PC-9 (cell line): Measurements from ENCODE around the gene NDUFS8. TPM values are rescaled to one million over a fixed set of nuclear protein-coding genes. Genes with fewer than 3 reads are reported as not detected.
"Not testable (repeated sequence)": the region's sequence is repeated elsewhere in the genome, so short reads cannot be mapped to it uniquely, and the experiment has no call there.

Source experiments
- Bru-seq: library from RNA; stranded (reverse); fragments of 400-500 nt; gene quantifications from one replicate; lab custom pipeline; 2021; lab: Mats Ljungman, UMichigan
- BruChase-seq, 2 experiments: library from RNA; stranded (reverse); fragments of 400-500 nt; gene quantifications; one replicate each; lab custom pipeline; 2021; lab: Mats Ljungman, UMichigan
- BruUV-seq: library from RNA; stranded (reverse); fragments of 400-500 nt; replicated peaks from 2 replicates; lab custom pipeline; 2021; lab: Mats Ljungman, UMichigan
- CTCF ChIA-PET: fragments of 300-600 bp; sonication (Branson Sonifier 250); formaldehyde crosslinking; loops from one replicate; lab custom pipeline; 2022; ENCODE audit warnings: antibody characterized with exemption; lab: Charles Lee
- POLR2A ChIA-PET: fragments of 300-600 bp; sonication (Branson Sonifier 250); formaldehyde crosslinking; loops from one replicate; lab custom pipeline; 2022; ENCODE audit warnings: antibody characterized with exemption; ENCODE audit not compliant: unreplicated experiment; lab: Charles Lee
- DNase-seq, 2 experiments: peaks; one replicate each; pipeline versions ENCODE4 v3.0.0 to v3.0.0-alpha.2; 2015 to 2022; ENCODE audit warnings: mixed read lengths in 1 of 2
- H2AFZ ChIP-seq: fragments of 200-600 bp; sonication (generic); 2 replicates; pipeline ENCODE4 v1.8.1; 2017; ENCODE audit warnings: antibody characterized with exemption
- H3F3A ChIP-seq: fragments of 200-600 bp; sonication (generic); 2 replicates; pipeline ENCODE4 v1.8.1; 2017; ENCODE audit warnings: antibody characterized with exemption, mild to moderate bottlenecking, low read depth; ENCODE audit not compliant: insufficient read depth
- H3K27ac ChIP-seq: fragments of 200-600 bp; sonication (generic); 2 replicates; pipeline ENCODE4 v1.6.1; 2016; ENCODE audit warnings: mixed run types
- H3K27me3 ChIP-seq: fragments of 200-600 bp; sonication (generic); 2 replicates; pipeline ENCODE4 v1.6.1; 2016; ENCODE audit warnings: low read depth, mixed run types; ENCODE audit not compliant: insufficient read depth
- H3K36me3 ChIP-seq: fragments of 200-600 bp; sonication (generic); 2 replicates; pipeline ENCODE4 v1.6.1; 2016; ENCODE audit warnings: low read depth, mixed run types
- H3K4me1 ChIP-seq: fragments of 200-600 bp; sonication (generic); replicated peaks from 2 replicates; pipeline ENCODE4 v1.6.1; 2016; ENCODE audit warnings: mixed run types; ENCODE audit not compliant: insufficient read depth
- H3K4me2 ChIP-seq: fragments of 200-600 bp; sonication (generic); 2 replicates; pipeline ENCODE4 v1.6.1; 2017; ENCODE audit warnings: mixed run types
- H3K4me3 ChIP-seq: fragments of 200-600 bp; sonication (generic); 2 replicates; pipeline ENCODE4 v1.6.1; 2016; ENCODE audit warnings: mixed run types
- H3K79me2 ChIP-seq: fragments of 200-600 bp; sonication (generic); 2 replicates; pipeline ENCODE4 v1.6.1; 2017; ENCODE audit warnings: low read depth, mixed run types
- H3K9me2 ChIP-seq: fragments of 200-600 bp; sonication (generic); 2 replicates; pipeline ENCODE4 v1.8.1; 2017; ENCODE audit warnings: mild to moderate bottlenecking; ENCODE audit not compliant: insufficient read depth
- H3K9me3 ChIP-seq: fragments of 200-600 bp; sonication (generic); 2 replicates; pipeline ENCODE4 v1.8.1; 2016; ENCODE audit warnings: low read depth; ENCODE audit not compliant: insufficient read depth
- H4K20me1 ChIP-seq: fragments of 200-600 bp; sonication (generic); 2 replicates; pipeline ENCODE4 v1.8.1; 2017; ENCODE audit not compliant: insufficient read depth
- CTCF ChIP-seq: fragments of 200-600 bp; sonication (generic); conservative IDR thresholded peaks from 2 replicates; pipeline ENCODE4 v1.6.1; 2017; ENCODE audit warnings: mixed run types, antibody characterized with exemption, mild to moderate bottlenecking, moderate library complexity
- EZH2 ChIP-seq: fragments of 200-600 bp; sonication (generic); IDR thresholded peaks from 2 replicates; pipeline ENCODE4 v1.8.0; 2017; ENCODE audit warnings: antibody characterized with exemption, low read depth
- intact Hi-C: fragments of 100-400 bp; cut with micrococcal nuclease; formaldehyde crosslinking; loops from one replicate; pipeline ENCODE4 v1.10.0; 2022; ENCODE audit not compliant: unreplicated experiment
- long read RNA-seq: library from polyadenylated mRNA; stranded (forward); transcript quantifications from one replicate; pipeline ENCODE4 v2.0.0, GENCODE V29; 2022
- total RNA-seq: library from RNA; stranded (reverse); gene quantifications from 2 replicates; pipeline ENCODE4 v1.2.3, GENCODE V29; 2021

NDUFS8 gene
- total RNA-seq, result 270 and 275 TPM in 2 replicates
- percentile 78 among the genes with signal in this experiment for Bru-seq, nascent RNA
- BruChase-seq, experiment 1, labeled RNA remaining after a 2-hour chase, result percentile 78 among the genes with signal in this experiment
- BruChase-seq, experiment 2, labeled RNA remaining after a 6-hour chase, result percentile 89 among the genes with signal in this experiment
- long read RNA-seq, transcript NDUFS8-201 (7 exons, 791 nt), result major isoform, 449 of 582 reads
- long read RNA-seq, transcript NDUFS8-207 (7 exons, 689 nt), result minor isoform, 10 of 582 reads
- long read RNA-seq, partial matches to known transcripts, result 54 of 582 reads
- long read RNA-seq, other reads (novel, unspliced or antisense), result 64 of 582 reads

GRCh38 chr11:68030318-68031143 lies at the start of gene NDUFS8:
TSS of gene NDUFS8 (plus strand) at chr11:68030681. CDS start at chr11:68032152, 1,471 bp downstream.
- no TSS peak for BruUV-seq
- no peaks in the 10 kb centered on the region for H4K20me1 ChIP-seq
- H3K4me2 ChIP-seq, result peak within 1 kb of the TSS; percentile 99
- H3F3A ChIP-seq, result peaks cover 40% of the 10 kb centered on the region
- CTCF ChIA-PET, result no interaction called here
- peak within 1 kb of the TSS; percentile 89 for H2AFZ ChIP-seq
- no peaks in the 10 kb centered on the region for H3K27me3 ChIP-seq
- intact Hi-C loops, result loop anchor here (1.0 kb wide), 2 partner anchors 8 to 16 kb away; no protein-coding TSS in a partner anchor
- no peaks in the 10 kb centered on the region for H3K9me3 ChIP-seq
- peak; percentile 96 to 99 for DNase-seq
- peak within 1 kb of the TSS; percentile 87 for H3K27ac ChIP-seq
- POLR2A ChIA-PET, result interaction anchor here (0.7 kb wide), 1 partner anchor 88 kb away, joined by 4 read pairs; no protein-coding TSS in a partner anchor
- no peaks in the 10 kb centered on the region for H3K9me2 ChIP-seq
- peaks cover 49% of the 10 kb centered on the region for H3K79me2 ChIP-seq
- TF ChIP-seq EZH2, result no peak
- TF ChIP-seq CTCF, result no peak
- H3K4me1 ChIP-seq, result peaks cover 36% of the 10 kb centered on the region
- peak within 1 kb of the TSS; percentile 91 for H3K4me3 ChIP-seq
- H3K36me3 ChIP-seq, result peaks cover 7% of the 10 kb centered on the region; the same call in 1 of the 2 replicates

DNA sequence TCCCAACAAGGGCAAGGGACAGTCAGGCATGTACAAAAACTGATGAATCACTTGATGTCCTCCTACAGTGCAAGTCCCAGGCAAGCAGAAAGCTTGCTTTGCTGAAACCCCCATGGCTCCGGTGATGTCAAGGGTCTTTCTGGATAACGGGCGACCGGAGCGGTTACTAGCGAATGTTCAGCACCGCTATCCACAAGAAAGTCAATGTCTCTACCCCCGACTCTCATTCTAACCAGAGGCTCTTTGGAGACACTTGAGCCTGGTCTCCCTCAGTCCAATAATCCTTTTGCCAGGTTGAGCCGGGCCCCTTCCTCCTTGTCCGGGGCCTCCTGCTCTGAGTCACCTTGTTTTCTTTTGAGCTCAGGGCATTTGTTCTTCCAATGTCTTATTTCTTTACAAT lies 49.3 kb upstream of the NDUFS8 start:
- H3K27ac ChIP-seq, H3K9me2 ChIP-seq, H2AFZ ChIP-seq, intact Hi-C loops, DNase-seq, BruUV-seq, H4K20me1 ChIP-seq, H3K79me2 ChIP-seq, H3K9me3 ChIP-seq, H3K4me3 ChIP-seq, H3K27me3 ChIP-seq, H3K4me2 ChIP-seq, H3K36me3 ChIP-seq, CTCF ChIA-PET: not testable (repeated sequence)
- Histone ChIP-seq H3K4me1 (peaks cover 36% of the 10 kb centered on the region), H3F3A (peaks cover 16% of the 10 kb centered on the region; the same call in 1 of the 2 replicates)
- POLR2A ChIA-PET, result interaction anchor here (0.6 kb wide), 1 partner anchor 401 kb away, joined by 10 read pairs; no protein-coding TSS in a partner anchor

- CTCF ChIA-PET, DNase-seq, H3K4me3 ChIP-seq, H3K4me2 ChIP-seq, H3K9me2 ChIP-seq, H2AFZ ChIP-seq, H3K27ac ChIP-seq, POLR2A ChIA-PET, H3K36me3 ChIP-seq, H3K9me3 ChIP-seq, intact Hi-C loops, H3K27me3 ChIP-seq, BruUV-seq, H4K20me1 ChIP-seq, H3K79me2 ChIP-seq: not testable (repeated sequence)
- peaks cover 16% of the 10 kb centered on the region; the same call in 1 of the 2 replicates for H3F3A ChIP-seq
- peaks cover 32% of the 10 kb centered on the region for H3K4me1 ChIP-seq
These were observed 48.1 kb upstream of the NDUFS8 start for GRCh38 chr11:67982255-67982857.
